NCI-H526 (cell line): ENCODE data around the gene NUP188.

ENCODE experiments used
- DNase-seq, 2 experiments: peaks; one replicate each; lab custom pipeline; 2025; lab: John Stamatoyannopoulos, UW

The NUP188 gene

GRCh38 chr9:128947527-128948301 is at the start of gene NUP188, which contains the start of gene DOLK:
TSS of gene NUP188 (plus strand) at chr9:128947699. CDS start at chr9:128947720, 21 bp downstream.
TSS of gene DOLK (minus strand) at chr9:128947603. CDS start at chr9:128947303, 300 bp downstream.
- DNase-seq = peak; percentile 51 to 90

- no peak for DNase-seq
Observed at GRCh38 chr9:128898382-128898781, 49.1 kb upstream of the NUP188 start.

GRCh38 chr9:128898845-128899565 is 48.5 kb upstream of the NUP188 start:
- no peak for DNase-seq

- no peak for DNase-seq
Observed at GRCh38 chr9:128899566-128900322, 47.8 kb upstream of the NUP188 start.

- no peak for DNase-seq
Observed at GRCh38 chr9:128901379-128901778, 46.1 kb upstream of the NUP188 start.

- DNase-seq = no peak
Observed at GRCh38 chr9:128901822-128902221, 45.7 kb upstream of the NUP188 start.

- DNase-seq = no peak
Observed at GRCh38 chr9:128902351-128903078, 45.0 kb upstream of the NUP188 start.

- no peak for DNase-seq
Observed at GRCh38 chr9:128903079-128903461, 44.4 kb upstream of the NUP188 start.

GRCh38 chr9:128903871-128904620 is 43.5 kb upstream of the NUP188 start:
- no peak for DNase-seq

- no peak for DNase-seq
Observed at GRCh38 chr9:128905964-128906363, 41.5 kb upstream of the NUP188 start.

GRCh38 chr9:128906741-128907140 is 40.8 kb upstream of the NUP188 start:
- DNase-seq = no peak

- no peak for DNase-seq
Observed at GRCh38 chr9:128908372-128908771, 39.1 kb upstream of the NUP188 start.

- no peak for DNase-seq
Observed at GRCh38 chr9:128909859-128910258, 37.6 kb upstream of the NUP188 start.

- DNase-seq = no peak
Observed at GRCh38 chr9:128910906-128911305, 36.6 kb upstream of the NUP188 start.

GRCh38 chr9:128911529-128912035 is 35.9 kb upstream of the NUP188 start:
- DNase-seq = no peak

- DNase-seq = no peak
Observed at GRCh38 chr9:128912270-128912853, 35.1 kb upstream of the NUP188 start.

GRCh38 chr9:128913048-128913900 is 34.2 kb upstream of the NUP188 start:
- DNase-seq = no peak

- no peak for DNase-seq
Observed at GRCh38 chr9:128913995-128914772, 33.3 kb upstream of the NUP188 start.

GRCh38 chr9:128916204-128916603 is 31.3 kb upstream of the NUP188 start:
- DNase-seq = no peak
